Ishikawa (cell line): ENCODE measurements around the gene CDHR1.

ENCODE experiments used
- CEBPB ChIP-seq: IDR thresholded peaks from 2 replicates; pipeline ENCODE4 v1.6.1; 2012
- CREB1 ChIP-seq: IDR thresholded peaks from 2 replicates; pipeline ENCODE4 v1.6.1; 2012; ENCODE audit warnings: low read depth
- EGR1 ChIP-seq: IDR thresholded peaks from 2 replicates; pipeline ENCODE4 v1.6.1; 2012
- EP300 ChIP-seq: IDR thresholded peaks from 2 replicates; pipeline ENCODE4 v1.6.1; 2012; ENCODE audit warnings: borderline replicate concordance
- FOXM1 ChIP-seq: IDR thresholded peaks from 2 replicates; pipeline ENCODE4 v1.6.1; 2012; ENCODE audit warnings: low read depth, borderline replicate concordance
- MAX ChIP-seq: IDR thresholded peaks from 2 replicates; pipeline ENCODE4 v1.6.1; 2012
- NFIC ChIP-seq: IDR thresholded peaks from 2 replicates; pipeline ENCODE4 v1.6.1; 2012
- RAD21 ChIP-seq: IDR thresholded peaks from 2 replicates; pipeline ENCODE4 v1.6.1; 2012; ENCODE audit warnings: low read depth
- REST ChIP-seq: IDR thresholded peaks from 2 replicates; pipeline ENCODE4 v1.6.1; 2012; ENCODE audit warnings: low read depth, mild to moderate bottlenecking
- TAF1 ChIP-seq: IDR thresholded peaks from 2 replicates; pipeline ENCODE4 v1.6.1; 2012; ENCODE audit warnings: low read depth, mild to moderate bottlenecking
- TCF12 ChIP-seq: IDR thresholded peaks from 2 replicates; pipeline ENCODE4 v1.6.1; 2012; ENCODE audit warnings: low read depth
- TEAD4 ChIP-seq: IDR thresholded peaks from 2 replicates; pipeline ENCODE4 v1.6.1; 2012
- USF1 ChIP-seq: IDR thresholded peaks from 2 replicates; pipeline ENCODE4 v1.6.1; 2012
- YY1 ChIP-seq: IDR thresholded peaks from 2 replicates; pipeline ENCODE4 v1.6.1; 2012; ENCODE audit warnings: low read depth
- ZBTB7A ChIP-seq: IDR thresholded peaks from 2 replicates; pipeline ENCODE4 v1.6.1; 2012; ENCODE audit warnings: low read depth

CDHR1 gene

GRCh38 chr10:84213076-84213475, 18.7 kb downstream of the CDHR1 start:
- TF ChIP-seq CEBPB = no peak
- TF ChIP-seq REST = no peak
- no peak for TF ChIP-seq TAF1
- no peak for TF ChIP-seq NFIC

- TF ChIP-seq CEBPB = no peak
- no peak for TF ChIP-seq MAX
- no peak for TF ChIP-seq FOXM1
- TF ChIP-seq NFIC = no peak
- no peak for TF ChIP-seq YY1
- TF ChIP-seq EGR1 = no peak
- TF ChIP-seq TCF12 = no peak
- TF ChIP-seq REST = no peak
- TF ChIP-seq USF1 = no peak
- no peak for TF ChIP-seq RAD21
- TF ChIP-seq ZBTB7A = no peak
- no peak for TF ChIP-seq CREB1
- TF ChIP-seq TEAD4 = no peak
- no peak for TF ChIP-seq TAF1
- no peak for TF ChIP-seq EP300
Measured at GRCh38 chr10:84214046-84214572, 19.8 kb downstream of the CDHR1 start.

GRCh38 chr10:84214612-84215235, 20.4 kb downstream of the CDHR1 start:
- TF ChIP-seq TCF12 (no peak), EP300 (no peak), RAD21 (peak; percentile 48), ZBTB7A (no peak), NFIC (no peak), CEBPB (no peak), TAF1 (no peak)

- TF ChIP-seq YY1 (no peak), EGR1 (no peak), TCF12 (no peak), TEAD4 (no peak), USF1 (no peak), CEBPB (no peak), RAD21 (no peak), FOXM1 (no peak), TAF1 (no peak), REST (no peak), MAX (no peak)
Measured at GRCh38 chr10:84216834-84217233, 22.5 kb downstream of the CDHR1 start.

GRCh38 chr10:84217746-84218145, 23.4 kb downstream of the CDHR1 start:
- no peak for TF ChIP-seq NFIC
